ENCODE measurements around the gene MED15. TPM values are rescaled to one million over a fixed set of nuclear protein-coding genes. Genes with fewer than 3 reads are reported as not detected.

MED15 gene
- total RNA-seq (2022; extraction: Qiagen RNA extraction; ENCODE audit: low read depth) = 34.6 to 63.6 TPM (median 54.0 TPM) in 5 replicates

GRCh38 chr22:20507253-20508066 lies at the start of gene MED15:
Gene MED15, plus strand, starts transcription at chr22:20507610. Its CDS starts 69 bp downstream, at chr22:20507679.

GRCh38 chr22:20494978-20495860 lies 12.2 kb upstream of the MED15 start, which contains the start of gene KLHL22:
Gene KLHL22, minus strand, starts transcription at chr22:20495795. Its CDS starts 6,584 bp downstream, at chr22:20489211.

Other genes with a start within 250 kb of the MED15 start
- gene RTN4R, start 239.3 kb upstream of the MED15 start, total RNA-seq (2022; extraction: Qiagen RNA extraction; ENCODE audit: low read depth) = 5.4 to 14.5 TPM (median 13.8 TPM) in 5 replicates
- 22.6 to 46.3 TPM (median 41.0 TPM) in 5 replicates for gene DGCR6L, start 187.6 kb upstream of the MED15 start, total RNA-seq (2022; extraction: Qiagen RNA extraction; ENCODE audit: low read depth)
- gene ZNF74, start 113.5 kb upstream of the MED15 start, total RNA-seq (2022; extraction: Qiagen RNA extraction; ENCODE audit: low read depth) = 4.4 to 7.9 TPM (median 6.6 TPM) in 5 replicates
- gene SCARF2, start 69.8 kb upstream of the MED15 start, total RNA-seq (2022; extraction: Qiagen RNA extraction; ENCODE audit: low read depth) = 0.59 to 1.2 TPM (median 0.92 TPM) in 5 replicates
- 8.0 to 10.7 TPM (median 9.2 TPM) in 5 replicates for gene KLHL22, start 11.8 kb upstream of the MED15 start, total RNA-seq (2022; extraction: Qiagen RNA extraction; ENCODE audit: low read depth)